ENCODE data around the gene INPP5D.

The INPP5D gene

DNA sequence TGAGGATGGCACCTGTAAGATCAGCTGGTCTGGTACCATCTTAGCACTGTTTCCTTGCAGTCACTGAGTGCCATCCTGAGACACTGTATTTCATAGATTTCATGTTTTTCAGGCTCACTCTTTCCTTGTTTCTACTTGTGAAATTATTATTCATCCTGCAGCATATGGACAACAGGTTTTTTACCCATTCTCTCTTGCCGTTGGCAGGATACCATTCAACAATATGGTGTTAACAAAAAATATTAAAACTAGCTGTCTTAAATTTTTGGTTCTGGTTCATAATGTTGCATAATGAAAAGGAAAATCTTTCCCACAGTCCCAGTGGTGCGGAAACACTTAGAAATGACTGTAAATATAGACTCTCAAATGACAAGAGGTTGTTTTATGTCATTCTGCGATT, 168.2 kb downstream of the INPP5D start:
- Histone ChIP-seq H3K9ac (ENCODE audit: low read length) (no peak overlapping the region), H3K27ac (ENCODE audit: low read depth, low read length) (no peak overlapping the region), H3K4me3 (ENCODE audit: low read depth in 1 of 2, low read length in 2 of 2) (no peak overlapping the region), H3K4me1 (ENCODE audit: insufficient read depth, low read length) (no peaks in the 10 kb centered on the region), H3K27me3 (ENCODE audit: control insufficient read depth in 1 of 2, insufficient read depth in 2 of 2, low read length in 2 of 2) (no peaks in the 10 kb centered on the region), H3K36me3 (ENCODE audit: insufficient read depth, low read length) (no peaks in the 10 kb centered on the region), H3K9me3 (ENCODE audit: low read length) (no peaks in the 10 kb centered on the region)

DNA sequence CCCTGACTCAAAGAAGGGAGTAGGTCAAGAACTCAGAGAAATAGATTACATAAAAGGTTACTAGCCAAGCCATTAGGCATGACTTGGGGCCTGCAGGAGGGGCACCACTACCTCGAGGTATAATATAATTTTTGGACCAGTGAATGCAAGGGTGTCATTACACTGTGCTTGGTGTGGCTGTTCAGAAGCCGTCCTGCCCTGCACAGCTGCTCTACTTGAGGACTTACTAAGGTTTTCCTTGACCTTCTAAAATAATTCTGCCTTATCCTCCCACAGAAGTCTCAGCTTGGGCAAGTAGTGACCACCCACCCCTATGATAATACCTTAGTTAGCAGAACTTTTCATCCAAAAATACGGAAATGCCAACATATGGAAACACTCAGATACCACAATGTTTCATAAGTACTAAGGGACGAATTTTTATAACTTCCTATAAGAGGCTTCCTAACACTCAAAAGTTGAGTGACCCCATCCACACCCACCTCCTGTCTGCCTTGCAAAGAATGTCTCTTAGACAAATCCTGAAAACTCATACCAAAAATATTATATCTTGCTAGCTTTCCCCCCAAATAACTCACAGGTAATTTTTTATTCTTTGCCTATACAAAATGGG, 173.6 kb downstream of the INPP5D start:
- no peaks in the 10 kb centered on the region for H3K9me3 ChIP-seq (ENCODE audit: low read length)
- no peak overlapping the region for H3K27ac ChIP-seq (ENCODE audit: low read depth, low read length)
- no peaks in the 10 kb centered on the region for H3K27me3 ChIP-seq (ENCODE audit: control insufficient read depth in 1 of 2, insufficient read depth in 2 of 2, low read length in 2 of 2)
- H3K4me3 ChIP-seq (ENCODE audit: low read depth in 1 of 2, low read length in 2 of 2): no peak overlapping the region
- H3K9ac ChIP-seq (ENCODE audit: low read length): no peak overlapping the region
- H3K4me1 ChIP-seq (ENCODE audit: insufficient read depth, low read length): no peaks in the 10 kb centered on the region
- no peaks in the 10 kb centered on the region for H3K36me3 ChIP-seq (ENCODE audit: insufficient read depth, low read length)

DNA sequence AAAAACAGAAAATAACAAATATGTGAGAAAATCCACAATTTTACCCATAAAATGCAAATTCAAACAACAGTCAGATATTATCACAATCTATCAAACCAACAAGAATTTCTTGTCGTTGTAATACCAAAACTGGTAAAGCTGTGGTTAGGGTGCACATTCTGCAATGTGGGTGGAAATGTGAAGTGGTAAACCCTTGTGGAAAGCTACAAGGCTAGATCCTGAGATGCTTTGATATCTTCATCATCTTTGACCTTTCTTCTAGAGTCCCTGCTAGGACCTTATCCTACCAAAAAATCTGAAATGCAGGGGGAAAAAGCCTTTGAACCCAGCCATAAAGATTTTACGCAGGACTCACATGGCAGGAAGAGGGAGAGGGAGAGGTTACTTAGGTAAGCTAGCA, 174.1 kb downstream of the INPP5D start:
- no peaks in the 10 kb centered on the region for H3K4me1 ChIP-seq (ENCODE audit: insufficient read depth, low read length)
- no peak overlapping the region for H3K4me3 ChIP-seq (ENCODE audit: low read depth in 1 of 2, low read length in 2 of 2)
- no peaks in the 10 kb centered on the region for H3K27me3 ChIP-seq (ENCODE audit: control insufficient read depth in 1 of 2, insufficient read depth in 2 of 2, low read length in 2 of 2)
- H3K9ac ChIP-seq (ENCODE audit: low read length): no peak overlapping the region
- H3K9me3 ChIP-seq (ENCODE audit: low read length): no peaks in the 10 kb centered on the region
- H3K36me3 ChIP-seq (ENCODE audit: insufficient read depth, low read length): no peaks in the 10 kb centered on the region
- H3K27ac ChIP-seq (ENCODE audit: low read depth, low read length): no peak overlapping the region

DNA sequence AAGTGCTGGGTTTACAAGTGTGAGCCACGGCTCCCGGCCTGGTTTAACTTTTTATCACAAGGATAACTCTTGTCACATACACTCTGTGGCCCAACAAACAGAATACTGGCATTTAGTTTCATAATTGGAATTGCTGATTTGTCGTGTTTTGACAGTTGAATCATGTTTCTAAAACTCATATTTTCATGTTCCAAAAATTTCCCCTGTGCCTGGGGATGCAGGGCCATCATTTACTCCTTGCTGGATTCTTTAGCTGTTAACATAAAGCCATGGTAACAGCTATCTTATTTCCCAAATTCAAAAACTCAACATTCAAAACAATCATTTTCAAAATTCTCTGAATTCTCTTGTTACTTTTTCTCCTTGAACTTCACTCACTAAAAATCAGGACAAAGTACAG, 174.9 kb downstream of the INPP5D start:
- H3K9me3 ChIP-seq (ENCODE audit: low read length): no peaks in the 10 kb centered on the region

DNA sequence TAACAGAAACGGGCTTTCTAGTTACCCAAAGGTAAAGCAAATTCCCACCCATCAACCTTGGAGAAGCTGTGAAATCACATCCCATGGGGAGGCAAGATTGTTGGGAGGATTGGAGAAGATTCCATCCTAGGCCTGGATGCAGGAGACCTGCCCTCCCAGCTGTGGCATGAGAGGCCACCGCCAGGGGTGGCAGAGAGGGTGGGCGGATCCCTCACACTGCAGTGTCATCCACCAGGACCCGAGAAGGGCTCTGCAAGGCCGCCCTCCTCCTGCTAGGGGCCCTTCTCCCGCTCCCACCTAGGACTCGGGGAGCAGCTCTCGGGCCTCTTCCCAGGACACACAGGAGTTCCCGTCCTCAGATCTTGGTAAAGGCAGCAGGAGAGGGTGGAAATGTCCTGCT, 175.8 kb downstream of the INPP5D start:
- H3K36me3 ChIP-seq (ENCODE audit: insufficient read depth, low read length): no peaks in the 10 kb centered on the region
- no peak overlapping the region for H3K4me3 ChIP-seq (ENCODE audit: low read depth in 1 of 2, low read length in 2 of 2)
- no peaks in the 10 kb centered on the region for H3K9me3 ChIP-seq (ENCODE audit: low read length)
- no peaks in the 10 kb centered on the region for H3K27me3 ChIP-seq (ENCODE audit: control insufficient read depth in 1 of 2, insufficient read depth in 2 of 2, low read length in 2 of 2)
- H3K27ac ChIP-seq (ENCODE audit: low read depth, low read length): no peak overlapping the region
- no peaks in the 10 kb centered on the region for H3K4me1 ChIP-seq (ENCODE audit: insufficient read depth, low read length)
- H3K9ac ChIP-seq (ENCODE audit: low read length): no peak overlapping the region

More for the DNA sequence above, 174.9 kb downstream of the INPP5D start:
- Histone ChIP-seq H3K27ac (ENCODE audit: low read depth, low read length) (no peak overlapping the region), H3K36me3 (ENCODE audit: insufficient read depth, low read length) (no peaks in the 10 kb centered on the region), H3K27me3 (ENCODE audit: control insufficient read depth in 1 of 2, insufficient read depth in 2 of 2, low read length in 2 of 2) (no peaks in the 10 kb centered on the region), H3K4me1 (ENCODE audit: insufficient read depth, low read length) (no peaks in the 10 kb centered on the region), H3K9ac (ENCODE audit: low read length) (no peak overlapping the region), H3K4me3 (ENCODE audit: low read depth in 1 of 2, low read length in 2 of 2) (no peak overlapping the region)

DNA sequence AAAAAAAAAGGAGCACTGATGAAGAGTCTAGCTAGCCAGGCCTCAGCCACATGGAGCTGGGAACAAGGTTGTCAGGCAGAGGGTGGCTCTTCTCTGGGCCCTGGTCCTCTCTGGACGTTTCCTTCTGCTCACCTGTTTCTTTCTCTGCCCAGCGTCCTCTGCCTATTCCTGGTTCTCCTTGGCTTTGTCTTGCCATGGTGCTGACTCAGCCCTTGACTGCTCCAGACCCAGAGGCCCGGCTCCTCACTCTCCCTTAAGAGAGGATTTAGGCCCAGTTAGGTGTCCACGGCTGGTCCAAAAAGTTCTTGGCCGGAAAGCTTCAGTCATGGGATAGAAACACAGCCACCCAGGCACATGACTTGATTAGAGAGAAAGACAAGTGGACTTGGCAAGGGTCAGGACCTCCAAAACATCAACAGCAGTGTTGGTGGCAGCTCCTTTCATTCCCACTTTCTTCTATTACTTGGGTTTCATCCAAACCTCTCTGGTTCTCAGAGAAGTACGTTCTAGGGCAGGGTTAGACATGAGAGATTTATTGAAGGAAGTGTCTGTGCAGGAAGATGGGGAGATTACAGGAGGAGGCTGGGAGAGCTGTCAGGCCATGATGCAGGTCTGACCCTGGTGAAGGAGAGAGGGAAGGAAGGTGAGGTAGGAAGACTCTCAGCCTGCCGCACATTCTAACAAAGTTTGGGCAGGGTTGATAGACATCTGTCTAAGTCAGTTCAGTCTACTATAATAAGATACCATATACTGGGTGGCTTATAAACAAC, 176.9 kb downstream of the INPP5D start:
- H3K4me1 ChIP-seq (ENCODE audit: insufficient read depth, low read length): no peaks in the 10 kb centered on the region
- no peaks in the 10 kb centered on the region for H3K36me3 ChIP-seq (ENCODE audit: insufficient read depth, low read length)
- no peak overlapping the region for H3K27ac ChIP-seq (ENCODE audit: low read depth, low read length)
- H3K27me3 ChIP-seq (ENCODE audit: control insufficient read depth in 1 of 2, insufficient read depth in 2 of 2, low read length in 2 of 2): no peaks in the 10 kb centered on the region
- no peaks in the 10 kb centered on the region for H3K9me3 ChIP-seq (ENCODE audit: low read length)
- H3K9ac ChIP-seq (ENCODE audit: low read length): no peak overlapping the region
- H3K4me3 ChIP-seq (ENCODE audit: low read depth in 1 of 2, low read length in 2 of 2): no peak overlapping the region

DNA sequence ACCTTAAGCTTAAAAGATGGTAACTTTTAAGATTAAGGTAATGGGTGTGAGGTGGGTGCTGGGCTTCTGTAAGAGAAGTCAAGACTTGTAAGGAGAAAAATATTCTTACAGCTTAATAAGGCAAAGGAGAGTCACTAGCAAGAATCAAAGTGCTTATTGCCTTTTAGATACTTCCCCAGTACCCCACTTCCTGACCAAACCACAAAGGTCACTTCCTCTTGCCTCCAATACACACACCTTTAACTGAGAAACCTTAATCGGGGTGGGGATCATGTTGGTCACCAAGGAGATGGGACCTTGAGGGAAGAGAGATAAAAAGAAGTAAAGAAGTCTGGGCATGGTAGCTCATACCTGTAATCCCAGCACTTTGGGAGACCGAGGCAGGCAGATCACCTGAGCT, 180.8 kb downstream of the INPP5D start:
- H3K4me1 ChIP-seq (ENCODE audit: insufficient read depth, low read length): no peaks in the 10 kb centered on the region
- no peak overlapping the region for H3K27ac ChIP-seq (ENCODE audit: low read depth, low read length)
- no peaks in the 10 kb centered on the region for H3K9me3 ChIP-seq (ENCODE audit: low read length)
- H3K36me3 ChIP-seq (ENCODE audit: insufficient read depth, low read length): no peaks in the 10 kb centered on the region
- H3K9ac ChIP-seq (ENCODE audit: low read length): no peak overlapping the region
- no peak overlapping the region for H3K4me3 ChIP-seq (ENCODE audit: low read depth in 1 of 2, low read length in 2 of 2)
- no peaks in the 10 kb centered on the region for H3K27me3 ChIP-seq (ENCODE audit: control insufficient read depth in 1 of 2, insufficient read depth in 2 of 2, low read length in 2 of 2)

DNA sequence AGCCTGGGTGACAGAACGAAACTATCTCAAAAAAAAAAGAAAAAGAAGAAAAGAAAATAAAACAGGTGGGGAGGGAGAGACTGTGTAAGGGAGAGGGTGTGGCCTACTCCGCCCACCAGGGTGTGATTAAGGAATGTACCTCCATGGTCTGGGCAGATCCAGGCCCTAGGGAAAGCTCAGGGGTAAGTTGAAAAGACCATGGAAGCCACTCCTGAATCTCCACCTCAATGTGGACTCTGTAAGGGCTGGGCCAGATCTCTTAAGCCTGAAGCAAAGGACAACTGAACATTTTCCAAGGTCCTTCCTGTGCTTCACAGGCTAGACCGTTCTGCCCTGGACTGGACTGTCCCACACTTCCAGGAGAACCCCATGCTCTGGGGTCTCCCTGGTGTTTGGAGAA, 181.7 kb downstream of the INPP5D start:
- Histone ChIP-seq H3K36me3 (ENCODE audit: insufficient read depth, low read length) (no peaks in the 10 kb centered on the region), H3K4me1 (ENCODE audit: insufficient read depth, low read length) (no peaks in the 10 kb centered on the region), H3K27ac (ENCODE audit: low read depth, low read length) (no peak overlapping the region), H3K9ac (ENCODE audit: low read length) (no peak overlapping the region), H3K4me3 (ENCODE audit: low read depth in 1 of 2, low read length in 2 of 2) (no peak overlapping the region), H3K27me3 (ENCODE audit: control insufficient read depth in 1 of 2, insufficient read depth in 2 of 2, low read length in 2 of 2) (no peaks in the 10 kb centered on the region), H3K9me3 (ENCODE audit: low read length) (no peaks in the 10 kb centered on the region)

DNA sequence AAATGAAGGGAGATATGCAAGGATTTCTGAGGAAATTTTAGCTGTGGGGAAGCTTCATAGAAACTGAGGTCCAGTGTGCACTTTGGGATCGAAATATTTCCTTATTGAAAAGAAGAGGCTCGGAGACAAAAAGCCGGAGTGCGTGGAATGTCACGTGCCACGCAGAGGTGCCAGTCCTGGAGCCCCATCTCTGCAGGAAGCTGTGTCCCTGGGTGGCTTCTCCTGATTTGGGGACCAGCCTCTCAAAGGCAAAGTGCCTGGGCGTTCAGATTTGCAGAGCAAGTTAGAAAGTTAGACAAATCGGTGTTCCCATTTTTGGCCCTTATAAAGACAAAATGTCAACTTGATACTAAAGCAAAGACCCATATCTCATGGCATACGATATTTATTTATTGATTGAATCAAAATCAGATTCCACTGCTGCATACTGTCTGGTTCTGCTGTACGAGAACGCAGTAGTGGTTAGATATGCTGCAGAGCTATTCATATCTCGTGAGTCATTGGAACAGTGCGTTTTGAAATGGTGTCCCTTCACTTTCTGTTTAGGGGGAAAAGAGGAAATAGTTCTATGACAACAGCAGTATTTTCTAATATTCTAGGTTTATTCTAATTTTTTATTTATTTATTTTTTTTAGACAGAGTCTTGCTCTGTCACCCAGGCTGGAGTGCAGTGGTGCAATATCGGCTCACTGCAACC, 182.2 kb downstream of the INPP5D start:
- Histone ChIP-seq H3K36me3 (ENCODE audit: insufficient read depth, low read length) (no peaks in the 10 kb centered on the region), H3K27me3 (ENCODE audit: control insufficient read depth in 1 of 2, insufficient read depth in 2 of 2, low read length in 2 of 2) (no peaks in the 10 kb centered on the region), H3K4me3 (ENCODE audit: low read depth in 1 of 2, low read length in 2 of 2) (no peak overlapping the region), H3K9me3 (ENCODE audit: low read length) (no peaks in the 10 kb centered on the region), H3K9ac (ENCODE audit: low read length) (no peak overlapping the region), H3K27ac (ENCODE audit: low read depth, low read length) (no peak overlapping the region), H3K4me1 (ENCODE audit: insufficient read depth, low read length) (no peaks in the 10 kb centered on the region)

DNA sequence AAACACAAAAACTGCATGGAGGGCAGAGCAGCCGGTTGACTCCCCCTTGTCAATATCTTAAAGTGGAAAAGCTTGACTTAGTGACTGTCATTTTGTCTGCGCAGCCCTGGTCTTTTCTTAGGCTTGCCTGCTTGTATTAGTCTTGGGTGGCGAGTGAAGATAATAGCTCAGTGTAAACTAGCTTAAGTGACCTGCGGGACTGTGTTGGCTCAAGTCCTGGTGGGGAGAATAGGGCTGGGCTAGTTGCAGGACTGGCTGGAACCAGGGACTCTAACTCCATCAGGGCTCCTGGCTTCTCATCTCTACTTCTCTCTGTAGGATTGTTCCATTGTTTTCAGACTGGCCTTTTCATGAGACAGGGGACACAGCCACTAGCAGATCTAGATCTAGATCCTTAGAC, 183.2 kb downstream of the INPP5D start:
- H3K36me3 ChIP-seq (ENCODE audit: insufficient read depth, low read length): no peaks in the 10 kb centered on the region
- H3K27me3 ChIP-seq (ENCODE audit: control insufficient read depth in 1 of 2, insufficient read depth in 2 of 2, low read length in 2 of 2): no peaks in the 10 kb centered on the region

DNA sequence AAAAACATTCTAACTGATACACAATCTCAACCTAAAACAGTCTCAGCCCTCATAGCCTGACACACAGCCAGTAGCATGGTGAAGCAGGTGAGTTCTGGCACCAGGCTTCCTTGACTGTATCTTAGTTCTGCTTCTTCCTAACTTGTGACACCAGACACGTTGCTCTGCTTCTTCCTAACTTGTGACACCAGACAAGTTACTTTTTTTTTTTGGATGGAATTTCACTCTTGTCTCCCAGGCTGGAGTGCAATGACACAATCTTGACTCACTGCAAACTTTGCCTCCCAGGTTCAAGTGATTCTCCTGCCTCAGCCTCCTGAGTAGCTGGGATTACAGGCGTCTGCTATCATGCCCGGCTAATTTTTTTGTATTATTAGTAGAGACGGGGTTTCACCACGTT, 184.7 kb downstream of the INPP5D start:
- Histone ChIP-seq H3K9ac (ENCODE audit: low read length) (no peak overlapping the region), H3K4me1 (ENCODE audit: insufficient read depth, low read length) (no peaks in the 10 kb centered on the region), H3K9me3 (ENCODE audit: low read length) (no peaks in the 10 kb centered on the region), H3K27ac (ENCODE audit: low read depth, low read length) (no peak overlapping the region), H3K27me3 (ENCODE audit: control insufficient read depth in 1 of 2, insufficient read depth in 2 of 2, low read length in 2 of 2) (no peaks in the 10 kb centered on the region), H3K4me3 (ENCODE audit: low read depth in 1 of 2, low read length in 2 of 2) (no peak overlapping the region), H3K36me3 (ENCODE audit: insufficient read depth, low read length) (no peaks in the 10 kb centered on the region)

More for the DNA sequence above, 183.2 kb downstream of the INPP5D start:
- no peaks in the 10 kb centered on the region for H3K9me3 ChIP-seq (ENCODE audit: low read length)
- no peak overlapping the region for H3K4me3 ChIP-seq (ENCODE audit: low read depth in 1 of 2, low read length in 2 of 2)
- no peak overlapping the region for H3K9ac ChIP-seq (ENCODE audit: low read length)
- no peaks in the 10 kb centered on the region for H3K4me1 ChIP-seq (ENCODE audit: insufficient read depth, low read length)
- no peak overlapping the region for H3K27ac ChIP-seq (ENCODE audit: low read depth, low read length)
